Kidney (tissue), 14 donors: ENCODE results near the gene KHDRBS2. TPM values are rescaled to one million over a fixed set of nuclear protein-coding genes. Genes with fewer than 3 reads are reported as not detected.

Experiments used
- DNase-seq, 5 donors: peaks; one replicate each; pipeline ENCODE4 v3.0.0-alpha.2; 2013 to 2020
- FAIRE-seq: peaks from 2 replicates; lab custom pipeline; 2012; peaks lifted over from hg19 to GRCh38; lab: Jason Lieb, UNC
- H3K27ac ChIP-seq, 2 donors: one replicate each; pipeline ENCODE4 v1.7.0; 2013; ENCODE audit warnings: low read depth in 2 of 2, low read length in 2 of 2, inconsistent platforms in 1 of 2
- H3K27me3 ChIP-seq: one replicate; pipeline ENCODE4 v1.7.1; 2013; ENCODE audit warnings: low read length, inconsistent platforms; ENCODE audit not compliant: control insufficient read depth, insufficient read depth
- H3K36me3 ChIP-seq, 3 donors: one replicate each; pipeline versions ENCODE4 v1.7.0 to v1.7.1; 2013; ENCODE audit warnings: low read length in 3 of 3, control low read depth in 1 of 3, inconsistent platforms in 1 of 3; ENCODE audit not compliant: insufficient read depth in 3 of 3, control insufficient read depth in 2 of 3
- H3K4me1 ChIP-seq, 3 donors: one replicate each; pipeline versions ENCODE4 v1.7.0 to v1.7.1; 2013; ENCODE audit warnings: low read length in 3 of 3, inconsistent platforms in 1 of 3, low read depth in 1 of 3; ENCODE audit not compliant: control insufficient read depth in 2 of 3, insufficient read depth in 2 of 3
- H3K4me3 ChIP-seq, 3 donors: one replicate each; pipeline versions ENCODE4 v1.7.0 to v1.8.1; 2013; ENCODE audit warnings: low read length in 3 of 3, control low read depth in 1 of 3, inconsistent platforms in 1 of 3
- H3K9ac ChIP-seq, 3 donors: one replicate each; pipeline versions ENCODE4 v1.7.0 to v1.7.1; 2013; ENCODE audit warnings: low read length in 3 of 3, control low read depth in 1 of 3, inconsistent platforms in 1 of 3
- H3K9me3 ChIP-seq, 3 donors: one replicate each; pipeline versions ENCODE4 v1.7.0 to v1.7.1; 2013; ENCODE audit warnings: low read length in 3 of 3, control low read depth in 1 of 3, inconsistent platforms in 1 of 3; ENCODE audit not compliant: control insufficient read depth in 2 of 3, insufficient read depth in 1 of 3
- intact Hi-C: fragments of 100-400 bp; cut with DNase I; formaldehyde crosslinking; loops from one replicate; pipeline ENCODE4 v1.11.1; 2022
- polyA plus RNA-seq: library from polyadenylated mRNA; stranded (reverse); fragments of 350-450 nt; fragmentation: Illumina TruSeq; extraction: RNeasy Lipid Tissue Mini Kit (QIAGEN cat#74804); gene quantifications from one replicate; pipeline ENCODE4 v1.2.3, GENCODE V29; 2014; ENCODE audit warnings: low read depth, low replicate concordance; ENCODE audit not compliant: insufficient read depth
- total RNA-seq: library from RNA; stranded (reverse); fragmentation: NEBNext Ultra II Directional; extraction: Animal tissue kit (Norgen Biotek cat#: 25700); gene quantifications from one replicate; pipeline ENCODE4 v1.2.1, GENCODE V29; 2021
- TF ChIP-seq, protein P1 (sequence below): IDR thresholded peaks from 3 replicates; pipeline ENCODE4 v1.5.1; 2012; ENCODE audit warnings: mild to moderate bottlenecking, moderate library complexity, borderline replicate concordance; ENCODE audit not compliant: insufficient read depth; ENCODE audit errors: extremely low read depth
- donor health status: control.
- donor health status: control.
- donor health status: control.
- donor health status: control.
- donor health status: control.
- donor health status: DM: yes; HTN: yes; CAD: no.
- donor health status: Normal renal cell carcinoma (clear cell type).

Gene KHDRBS2
- total and polyA plus RNA-seq, 2 donors from 2014 or later: 0.76 TPM; not detected in 1

DNA sequence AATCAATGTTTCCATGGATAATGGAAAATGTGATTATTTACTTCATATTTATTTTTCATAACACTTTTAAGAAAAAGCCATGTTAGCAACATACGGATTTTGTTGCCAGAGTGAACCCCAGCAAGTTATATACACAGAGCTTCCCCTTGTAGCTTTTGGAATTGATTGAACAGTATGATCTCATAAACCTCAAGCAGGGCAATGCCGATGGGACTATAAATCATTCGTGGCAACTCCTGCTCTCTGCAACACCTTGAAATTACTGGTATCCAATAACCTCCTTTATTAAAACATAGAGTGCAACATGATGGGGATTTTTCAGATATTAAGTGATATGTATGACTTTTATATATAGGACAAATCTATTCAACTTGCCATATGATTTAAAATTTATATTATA lies 428.5 kb downstream of the KHDRBS2 start:
- Histone ChIP-seq H3K4me3 (no peak overlapping the region), H3K9me3 (peaks cover 0 to 6% (median 0%) of the 10 kb centered on the region in 3 donors), H3K4me1 (no peaks in the 10 kb centered on the region), H3K36me3 (no peaks in the 10 kb centered on the region), H3K27me3 (no peaks in the 10 kb centered on the region), H3K9ac (no peak overlapping the region), H3K27ac (no peak overlapping the region)
- no peak for FAIRE-seq
- intact Hi-C loops: no loop called here
- no peak for DNase-seq
- TF ChIP-seq, protein P1, sequence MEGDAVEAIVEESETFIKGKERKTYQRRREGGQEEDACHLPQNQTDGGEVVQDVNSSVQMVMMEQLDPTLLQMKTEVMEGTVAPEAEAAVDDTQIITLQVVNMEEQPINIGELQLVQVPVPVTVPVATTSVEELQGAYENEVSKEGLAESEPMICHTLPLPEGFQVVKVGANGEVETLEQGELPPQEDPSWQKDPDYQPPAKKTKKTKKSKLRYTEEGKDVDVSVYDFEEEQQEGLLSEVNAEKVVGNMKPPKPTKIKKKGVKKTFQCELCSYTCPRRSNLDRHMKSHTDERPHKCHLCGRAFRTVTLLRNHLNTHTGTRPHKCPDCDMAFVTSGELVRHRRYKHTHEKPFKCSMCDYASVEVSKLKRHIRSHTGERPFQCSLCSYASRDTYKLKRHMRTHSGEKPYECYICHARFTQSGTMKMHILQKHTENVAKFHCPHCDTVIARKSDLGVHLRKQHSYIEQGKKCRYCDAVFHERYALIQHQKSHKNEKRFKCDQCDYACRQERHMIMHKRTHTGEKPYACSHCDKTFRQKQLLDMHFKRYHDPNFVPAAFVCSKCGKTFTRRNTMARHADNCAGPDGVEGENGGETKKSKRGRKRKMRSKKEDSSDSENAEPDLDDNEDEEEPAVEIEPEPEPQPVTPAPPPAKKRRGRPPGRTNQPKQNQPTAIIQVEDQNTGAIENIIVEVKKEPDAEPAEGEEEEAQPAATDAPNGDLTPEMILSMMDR: no peak

DNA sequence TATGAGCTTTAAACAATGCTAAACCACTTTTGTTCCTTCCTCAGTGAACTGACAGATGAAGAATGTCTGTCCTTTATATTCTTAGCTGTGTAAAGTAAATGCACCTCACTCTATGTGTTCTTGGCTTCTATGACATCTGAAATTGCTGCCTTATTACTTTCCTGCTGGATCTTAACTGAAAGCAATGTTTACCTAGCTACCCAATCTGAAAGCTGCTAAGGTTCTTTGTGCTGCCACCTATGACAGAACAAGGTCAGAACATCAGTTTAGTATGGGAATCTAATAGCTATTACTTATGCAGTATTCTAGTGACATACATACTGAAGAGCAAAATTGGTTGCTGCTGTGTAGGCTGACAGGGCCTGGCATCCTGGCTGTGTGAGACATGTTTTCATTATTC lies 444.1 kb downstream of the KHDRBS2 start:
- no peaks in the 10 kb centered on the region for H3K36me3 ChIP-seq
- intact Hi-C loops: no loop called here
- H3K27ac ChIP-seq: no peak overlapping the region
- FAIRE-seq: no peak
- no peak overlapping the region for H3K4me3 ChIP-seq
- TF ChIP-seq, protein P1: no peak
- DNase-seq: peak in 2 of 5 donors; percentile 29 to 34
- H3K27me3 ChIP-seq: no peaks in the 10 kb centered on the region
- no peaks in the 10 kb centered on the region for H3K4me1 ChIP-seq
- H3K9ac ChIP-seq: no peak overlapping the region
- H3K9me3 ChIP-seq: no peaks in the 10 kb centered on the region

DNA sequence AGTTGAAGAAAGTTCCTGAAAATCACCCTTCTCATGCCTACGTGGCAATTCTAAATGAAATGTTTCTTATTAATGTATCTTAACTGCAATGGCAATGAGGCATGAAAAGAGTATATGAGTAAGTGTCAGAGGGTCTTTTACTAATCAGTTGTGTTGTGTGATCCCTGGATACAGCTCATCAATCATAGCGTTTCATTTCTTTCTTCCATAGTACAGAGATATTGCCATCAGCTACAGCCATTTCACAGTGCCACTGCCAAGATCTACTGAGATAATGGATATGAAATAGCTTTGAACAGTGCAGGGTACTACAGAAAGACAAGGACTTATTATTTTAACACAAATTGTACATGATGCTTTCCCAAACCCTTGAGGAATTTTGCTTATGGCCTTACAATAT lies 450.8 kb downstream of the KHDRBS2 start:
- no peak for DNase-seq
- no peaks in the 10 kb centered on the region for H3K27me3 ChIP-seq
- TF ChIP-seq, protein P1: no peak
- H3K9me3 ChIP-seq: no peaks in the 10 kb centered on the region
- H3K4me1 ChIP-seq: no peaks in the 10 kb centered on the region
- FAIRE-seq: no peak
- no peak overlapping the region for H3K9ac ChIP-seq
- intact Hi-C loops: no loop called here
- no peak overlapping the region for H3K27ac ChIP-seq
- H3K36me3 ChIP-seq: no peaks in the 10 kb centered on the region
- H3K4me3 ChIP-seq: no peak overlapping the region

DNA sequence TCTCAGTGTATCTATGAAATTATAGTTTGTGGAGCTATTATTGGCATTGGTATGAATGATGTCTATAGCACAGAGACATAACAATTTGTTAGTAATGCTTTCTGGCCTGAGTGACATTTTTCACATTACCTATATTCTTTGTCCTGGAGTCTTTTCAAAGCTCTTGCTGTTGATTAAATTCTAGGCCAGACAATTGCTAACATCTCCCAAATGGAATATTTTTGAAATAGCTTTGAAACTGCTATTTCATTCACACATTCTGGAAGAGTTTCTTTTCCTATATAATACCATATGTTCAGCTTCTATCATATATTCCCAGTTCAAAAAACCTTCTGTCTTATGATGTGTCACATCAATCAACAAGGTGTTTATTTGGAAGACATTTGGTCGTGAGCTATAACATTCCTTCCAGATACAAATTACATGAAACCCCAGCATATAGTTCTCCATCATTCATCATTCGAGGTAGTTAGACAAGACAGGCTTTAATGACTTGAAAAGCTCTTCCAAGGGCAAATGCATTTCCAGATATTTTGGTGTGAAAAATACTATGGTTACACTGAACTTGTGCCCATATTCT lies 452.8 kb downstream of the KHDRBS2 start:
- intact Hi-C loops: no loop called here
- TF ChIP-seq, protein P1: no peak
- no peak overlapping the region for H3K4me3 ChIP-seq
- H3K4me1 ChIP-seq: no peaks in the 10 kb centered on the region
- no peak overlapping the region for H3K27ac ChIP-seq
- no peak overlapping the region for H3K9ac ChIP-seq
- no peak for DNase-seq
- no peaks in the 10 kb centered on the region for H3K27me3 ChIP-seq
- FAIRE-seq: no peak
- H3K36me3 ChIP-seq: no peaks in the 10 kb centered on the region
- no peaks in the 10 kb centered on the region for H3K9me3 ChIP-seq
